ENCODE data around the gene ZEB2. TPM values are rescaled to one million over a fixed set of nuclear protein-coding genes. Genes with fewer than 3 reads are reported as not detected.

ZEB2 gene
- total RNA-seq, 5 donors from 2014 or later (not counting 1 experiment from before 2014, with no cell fraction given): 8.9 to 106 (median 23.7) TPM

GRCh38 chr2:144446136-144446535, 73.8 kb downstream of the ZEB2 start:
- DNase-seq (no peak), ATAC-seq (replicated peaks in 1 of 4) (no peak)
- H3K27ac ChIP-seq (ENCODE audit: low read length): no peak overlapping the region
- Mint-ChIP-seq H3K4me3 (no peak overlapping the region), H3K9me3 (no peaks in the 10 kb centered on the region), H3K27ac (no peak overlapping the region), H3K27me3 (no peaks in the 10 kb centered on the region), H3K4me1 (peaks cover 0 to 25% (median 0%) of the 10 kb centered on the region in 3 donors), H3K36me3 (peaks cover 3% of the 10 kb centered on the region)
- POLR2A ChIA-PET: no interaction called here
- WGBS (ENCODE audit: insufficient coverage): no CpG with 5 or more reads among the region's 3 CpGs
- H3K9me3 ChIP-seq: no peaks in the 10 kb centered on the region
- CTCF ChIA-PET: no interaction called here
- H3K36me3 ChIP-seq (ENCODE audit: control insufficient read depth in 2 of 2, extremely low read depth in 1 of 2, insufficient read depth in 1 of 2, low read length in 1 of 2): no peaks in the 10 kb centered on the region
- peaks cover 0 to 11% of the 10 kb centered on the region in 2 experiments for H3K4me1 ChIP-seq (ENCODE audit: control insufficient read depth in 1 of 2, extremely low read depth in 1 of 2, insufficient read depth in 2 of 2, low read length in 2 of 2)
- H3K27me3 ChIP-seq (replicated peaks in 1 of 2; ENCODE audit: control insufficient read depth in 2 of 2, extremely low read depth in 1 of 2, insufficient read depth in 2 of 2, low read length in 1 of 2): no peaks in the 10 kb centered on the region
- no peak overlapping the region for H3K4me3 ChIP-seq (ENCODE audit: control insufficient read depth in 1 of 2, extremely low read depth in 1 of 2, low read length in 1 of 2)

- Histone ChIP-seq H3K27ac (ENCODE audit: low read length) (no peak overlapping the region), H3K27me3 (replicated peaks in 1 of 2; ENCODE audit: control insufficient read depth in 2 of 2, extremely low read depth in 1 of 2, insufficient read depth in 2 of 2, low read length in 1 of 2) (no peaks in the 10 kb centered on the region), H3K9me3 (no peaks in the 10 kb centered on the region), H3K4me1 (ENCODE audit: control insufficient read depth in 1 of 2, extremely low read depth in 1 of 2, insufficient read depth in 2 of 2, low read length in 2 of 2) (peaks cover 0 to 11% of the 10 kb centered on the region in 2 experiments), H3K36me3 (ENCODE audit: control insufficient read depth in 2 of 2, extremely low read depth in 1 of 2, insufficient read depth in 1 of 2, low read length in 1 of 2) (no peaks in the 10 kb centered on the region), H3K4me3 (ENCODE audit: control insufficient read depth in 1 of 2, extremely low read depth in 1 of 2, low read length in 1 of 2) (no peak overlapping the region)
- peaks cover 0 to 29% (median 0%) of the 10 kb centered on the region in 3 donors for H3K4me1 Mint-ChIP-seq
- DNase-seq (no peak), ATAC-seq (replicated peaks in 1 of 4) (no peak)
- ChIA-PET POLR2A (no interaction called here), CTCF (no interaction called here)
- no peak overlapping the region for H3K27ac Mint-ChIP-seq
- WGBS (ENCODE audit: insufficient coverage): no CpG with 5 or more reads among the region's 1 CpG
- H3K4me3 Mint-ChIP-seq: no peak overlapping the region
- H3K36me3 Mint-ChIP-seq: no peaks in the 10 kb centered on the region
- H3K27me3 Mint-ChIP-seq: no peaks in the 10 kb centered on the region
- H3K9me3 Mint-ChIP-seq: no peaks in the 10 kb centered on the region
Observed at GRCh38 chr2:144445196-144445595, 74.7 kb downstream of the ZEB2 start.

- Mint-ChIP-seq H3K4me1 (peaks cover 0 to 24% (median 0%) of the 10 kb centered on the region in 3 donors), H3K9me3 (no peaks in the 10 kb centered on the region), H3K27ac (no peak overlapping the region), H3K36me3 (no peaks in the 10 kb centered on the region), H3K27me3 (no peaks in the 10 kb centered on the region), H3K4me3 (no peak overlapping the region)
- Histone ChIP-seq H3K4me3 (ENCODE audit: control insufficient read depth in 1 of 2, extremely low read depth in 1 of 2, low read length in 1 of 2) (no peak overlapping the region), H3K36me3 (ENCODE audit: control insufficient read depth in 2 of 2, extremely low read depth in 1 of 2, insufficient read depth in 1 of 2, low read length in 1 of 2) (no peaks in the 10 kb centered on the region), H3K4me1 (ENCODE audit: control insufficient read depth in 1 of 2, extremely low read depth in 1 of 2, insufficient read depth in 2 of 2, low read length in 2 of 2) (peaks cover 0 to 8% of the 10 kb centered on the region in 2 experiments), H3K27ac (ENCODE audit: low read length) (no peak overlapping the region), H3K27me3 (replicated peaks in 1 of 2; ENCODE audit: control insufficient read depth in 2 of 2, extremely low read depth in 1 of 2, insufficient read depth in 2 of 2, low read length in 1 of 2) (no peaks in the 10 kb centered on the region), H3K9me3 (no peaks in the 10 kb centered on the region)
- 89% methylated on average over 5 of the region's 6 CpGs for WGBS (ENCODE audit: insufficient coverage)
- CTCF ChIA-PET: no interaction called here
- POLR2A ChIA-PET: no interaction called here
- DNase-seq: no peak
- ATAC-seq (replicated peaks in 1 of 4): no peak
Observed at GRCh38 chr2:144443837-144444817, 75.8 kb downstream of the ZEB2 start.

GRCh38 chr2:144441711-144442141, 78.2 kb downstream of the ZEB2 start:
- DNase-seq (no peak), ATAC-seq (replicated peaks in 1 of 4) (no peak)
- ChIA-PET POLR2A (no interaction called here), CTCF (no interaction called here)
- Histone ChIP-seq H3K4me3 (ENCODE audit: control insufficient read depth in 1 of 2, extremely low read depth in 1 of 2, low read length in 1 of 2) (no peak overlapping the region), H3K4me1 (ENCODE audit: control insufficient read depth in 1 of 2, extremely low read depth in 1 of 2, insufficient read depth in 2 of 2, low read length in 2 of 2) (peaks cover 0 to 3% of the 10 kb centered on the region in 2 experiments), H3K36me3 (ENCODE audit: control insufficient read depth in 2 of 2, extremely low read depth in 1 of 2, insufficient read depth in 1 of 2, low read length in 1 of 2) (no peaks in the 10 kb centered on the region), H3K27me3 (replicated peaks in 1 of 2; ENCODE audit: control insufficient read depth in 2 of 2, extremely low read depth in 1 of 2, insufficient read depth in 2 of 2, low read length in 1 of 2) (no peaks in the 10 kb centered on the region), H3K9me3 (no peaks in the 10 kb centered on the region), H3K27ac (ENCODE audit: low read length) (no peak overlapping the region)
- Mint-ChIP-seq H3K27me3 (no peaks in the 10 kb centered on the region), H3K4me1 (peaks cover 0 to 24% (median 0%) of the 10 kb centered on the region in 3 donors), H3K36me3 (no peaks in the 10 kb centered on the region), H3K27ac (no peak overlapping the region), H3K9me3 (no peaks in the 10 kb centered on the region), H3K4me3 (no peak overlapping the region)
- WGBS (ENCODE audit: insufficient coverage): no CpG with 5 or more reads among the region's 2 CpGs

GRCh38 chr2:144439993-144440392, 79.9 kb downstream of the ZEB2 start:
- ATAC-seq (replicated peaks in 1 of 4): no peak
- H3K4me1 Mint-ChIP-seq: peaks cover 0 to 24% (median 0%) of the 10 kb centered on the region in 3 donors
- no peaks in the 10 kb centered on the region for H3K9me3 ChIP-seq

GRCh38 chr2:144438801-144439631, 80.9 kb downstream of the ZEB2 start:
- WGBS (ENCODE audit: insufficient coverage): no CpG with 5 or more reads among the region's 8 CpGs
- H3K27me3 Mint-ChIP-seq: no peaks in the 10 kb centered on the region
- POLR2A ChIA-PET: interaction anchor here in 1 of 2 donors (0.6 to 1.0 kb wide), 2 partner anchors 13 to 1503 kb away, joined by 3 read pairs; no protein-coding TSS in a partner anchor

More at GRCh38 chr2:144439993-144440392, 79.9 kb downstream of the ZEB2 start:
- CTCF ChIA-PET: no interaction called here
- Mint-ChIP-seq H3K9me3 (no peaks in the 10 kb centered on the region), H3K36me3 (peaks cover 3% of the 10 kb centered on the region), H3K4me3 (no peak overlapping the region), H3K27ac (no peak overlapping the region), H3K27me3 (no peaks in the 10 kb centered on the region)
- POLR2A ChIA-PET: interaction anchor here in 1 of 2 donors (0.6 kb wide), 1 partner anchor 212 kb away, joined by 3 read pairs; no protein-coding TSS in a partner anchor
- Histone ChIP-seq H3K4me1 (ENCODE audit: control insufficient read depth in 1 of 2, extremely low read depth in 1 of 2, insufficient read depth in 2 of 2, low read length in 2 of 2) (peaks cover 0 to 3% of the 10 kb centered on the region in 2 experiments), H3K36me3 (ENCODE audit: control insufficient read depth in 2 of 2, extremely low read depth in 1 of 2, insufficient read depth in 1 of 2, low read length in 1 of 2) (no peaks in the 10 kb centered on the region), H3K4me3 (ENCODE audit: control insufficient read depth in 1 of 2, extremely low read depth in 1 of 2, low read length in 1 of 2) (no peak overlapping the region), H3K27me3 (replicated peaks in 1 of 2; ENCODE audit: control insufficient read depth in 2 of 2, extremely low read depth in 1 of 2, insufficient read depth in 2 of 2, low read length in 1 of 2) (no peaks in the 10 kb centered on the region), H3K27ac (ENCODE audit: low read length) (no peak overlapping the region)
- DNase-seq: no peak
- no CpG with 5 or more reads among the region's 1 CpG for WGBS (ENCODE audit: insufficient coverage)

More at GRCh38 chr2:144438801-144439631, 80.9 kb downstream of the ZEB2 start:
- Histone ChIP-seq H3K4me1 (ENCODE audit: control insufficient read depth in 1 of 2, extremely low read depth in 1 of 2, insufficient read depth in 2 of 2, low read length in 2 of 2) (no peaks in the 10 kb centered on the region), H3K27ac (ENCODE audit: low read length) (no peak overlapping the region), H3K9me3 (no peaks in the 10 kb centered on the region), H3K36me3 (ENCODE audit: control insufficient read depth in 2 of 2, extremely low read depth in 1 of 2, insufficient read depth in 1 of 2, low read length in 1 of 2) (no peaks in the 10 kb centered on the region), H3K4me3 (ENCODE audit: control insufficient read depth in 1 of 2, extremely low read depth in 1 of 2, low read length in 1 of 2) (no peak overlapping the region), H3K27me3 (replicated peaks in 1 of 2; ENCODE audit: control insufficient read depth in 2 of 2, extremely low read depth in 1 of 2, insufficient read depth in 2 of 2, low read length in 1 of 2) (no peaks in the 10 kb centered on the region)
- peaks cover 3% of the 10 kb centered on the region for H3K36me3 Mint-ChIP-seq
- DNase-seq: no peak
- CTCF ChIA-PET: no interaction called here
- H3K4me3 Mint-ChIP-seq: no peak overlapping the region
- no peak overlapping the region for H3K27ac Mint-ChIP-seq
- H3K9me3 Mint-ChIP-seq: no peaks in the 10 kb centered on the region
- no peak for ATAC-seq (replicated peaks in 1 of 4)
- peaks cover 0 to 18% (median 0%) of the 10 kb centered on the region in 3 donors for H3K4me1 Mint-ChIP-seq

Measured in T-cell (primary cell).